HG03064 (cell line): ENCODE results near the gene KMT5B.

Source experiments
- ATAC-seq: cut with Tn5 transposase; IDR thresholded peaks from one replicate; pipeline ENCODE4 v1.9.1; 2021; ENCODE audit warnings: low read depth; ENCODE audit not compliant: unreplicated experiment

Gene KMT5B

GRCh38 chr11:68189082-68189481 lies 24.0 kb downstream of the KMT5B start:
- no peak for ATAC-seq

GRCh38 chr11:68186061-68186460 lies 27.0 kb downstream of the KMT5B start:
- no peak for ATAC-seq

DNA sequence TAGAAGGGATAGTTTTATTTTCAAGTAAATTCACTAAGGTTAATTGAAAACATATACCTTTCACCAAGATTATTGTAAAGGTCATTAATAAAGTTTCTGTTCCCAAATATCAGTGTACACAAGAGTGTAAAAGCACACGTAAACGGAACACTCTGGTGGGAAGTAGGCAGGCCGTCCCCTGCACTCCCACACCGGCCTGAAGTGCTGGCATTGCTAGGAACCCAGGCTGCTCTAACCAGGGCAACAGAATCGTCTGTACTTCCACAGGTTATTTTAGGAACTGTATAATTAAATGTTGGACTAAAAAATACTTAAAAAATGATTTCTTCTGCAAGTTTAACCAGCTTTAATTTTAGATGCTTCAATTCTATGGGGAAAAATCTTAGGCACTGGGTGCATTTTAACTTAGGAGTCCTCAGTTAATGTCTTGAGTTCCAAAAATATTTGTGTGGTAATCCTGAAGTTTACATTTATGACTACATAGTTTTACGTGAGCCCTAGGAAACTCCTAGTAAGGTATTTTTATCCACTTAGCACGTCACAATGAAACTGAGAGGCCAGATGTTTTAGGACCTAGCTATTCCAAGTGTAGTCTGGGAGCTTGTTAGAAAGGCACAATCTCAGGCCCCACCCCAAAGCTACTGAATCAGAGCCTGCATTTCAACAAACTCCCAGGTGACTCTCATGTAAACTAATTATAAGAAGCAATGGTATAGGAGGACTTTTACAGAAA lies 31.2 kb downstream of the KMT5B start:
- ATAC-seq, result no peak

DNA sequence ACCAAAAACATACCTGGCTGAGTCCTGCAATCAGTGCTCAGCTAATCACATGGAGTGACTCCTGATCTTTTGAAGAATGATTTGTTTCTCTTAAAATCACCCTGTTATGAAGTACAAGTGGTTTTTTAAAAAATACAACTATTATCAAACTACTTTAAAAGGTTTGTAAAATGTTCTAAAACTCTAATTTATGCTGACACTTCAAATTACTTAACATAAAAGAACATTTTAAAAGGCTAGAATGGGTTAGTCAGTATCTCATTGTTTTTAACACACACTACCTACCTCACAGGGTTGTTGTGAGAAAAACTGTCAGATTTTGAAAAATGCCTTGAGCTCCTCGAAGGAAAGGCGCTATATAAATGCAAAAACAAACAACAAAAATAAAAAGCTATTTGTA lies 33.2 kb downstream of the KMT5B start:
- no peak for ATAC-seq

GRCh38 chr11:68177877-68178276 lies 35.2 kb downstream of the KMT5B start:
- ATAC-seq, result no peak

DNA sequence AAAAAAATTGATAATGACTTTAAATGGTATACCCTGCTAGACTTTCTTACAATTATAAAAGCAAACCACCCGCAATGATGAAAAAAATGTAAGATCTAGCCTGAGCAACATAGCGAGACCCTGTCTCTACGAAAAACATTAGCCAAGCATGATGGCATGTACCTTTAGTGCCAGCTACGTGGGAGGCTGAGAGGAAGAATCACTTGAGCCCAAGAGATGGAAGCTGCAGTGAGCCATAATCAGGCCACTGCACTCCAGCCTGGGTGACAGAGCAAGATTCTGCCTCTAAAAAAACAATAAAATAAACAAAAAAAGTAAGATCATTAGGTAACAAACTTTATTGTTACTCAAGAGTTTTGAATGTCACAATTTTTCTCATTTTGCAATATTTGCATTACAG lies 39.2 kb downstream of the KMT5B start:
- no peak for ATAC-seq

- ATAC-seq, result no peak
These were observed 43.7 kb downstream of the KMT5B start for GRCh38 chr11:68169442-68169841.

DNA sequence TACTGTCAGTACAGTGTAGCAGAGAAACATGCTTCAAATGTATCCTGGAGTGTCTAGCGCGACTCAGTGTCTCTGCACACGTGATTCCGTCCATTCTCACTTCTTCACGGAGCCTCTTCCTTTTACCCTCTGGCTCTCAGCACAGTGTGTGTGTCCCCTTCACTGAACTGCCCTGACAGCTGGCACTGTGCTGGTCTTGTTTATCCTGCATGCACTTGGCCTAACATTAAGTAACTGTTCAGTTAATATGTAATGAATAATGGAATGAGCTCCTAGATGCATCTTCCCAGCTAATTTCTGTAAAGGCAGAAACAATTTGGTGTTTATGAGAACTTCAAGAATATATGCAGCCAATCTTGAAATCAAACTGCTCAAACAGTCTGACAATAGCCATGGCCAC lies 44.4 kb downstream of the KMT5B start:
- ATAC-seq, result no peak

DNA sequence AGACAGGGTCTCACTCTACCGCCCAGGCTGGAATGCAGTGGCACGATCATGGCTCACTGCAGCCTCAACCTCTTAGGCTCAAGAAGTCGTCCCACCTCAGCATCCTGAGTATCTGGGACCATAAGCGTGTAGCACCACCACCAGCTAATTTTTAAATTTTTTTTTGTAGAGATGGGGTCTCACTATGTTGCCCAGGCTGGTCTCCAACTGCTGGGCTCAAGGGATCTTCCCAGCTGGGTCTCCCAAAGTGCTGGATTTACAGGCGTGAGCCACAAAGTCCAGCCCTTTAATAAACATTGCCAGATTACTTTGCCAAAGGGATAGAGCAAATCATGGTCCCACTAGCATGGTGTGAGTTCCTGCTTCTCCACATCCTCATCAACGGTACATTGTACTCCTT lies 45.6 kb downstream of the KMT5B start:
- no peak for ATAC-seq

DNA sequence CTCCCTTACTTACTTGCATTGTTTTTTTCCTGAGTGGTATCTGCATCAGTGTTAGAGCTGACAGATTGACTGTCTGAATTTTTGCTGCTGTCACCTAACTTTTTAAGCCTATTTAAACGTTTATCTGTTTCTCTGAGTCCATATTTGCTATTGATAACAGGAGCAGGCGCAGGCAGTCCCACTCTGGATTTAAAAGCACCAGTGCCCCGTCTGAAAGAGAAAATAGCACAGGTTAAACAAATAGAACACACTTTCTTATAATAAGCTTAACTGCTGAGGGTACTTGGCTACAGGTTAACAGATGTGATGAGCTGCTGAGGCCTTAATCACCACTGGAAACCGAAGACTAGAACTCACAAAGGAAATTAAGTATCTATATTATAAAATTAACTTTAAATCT lies 46.1 kb downstream of the KMT5B start:
- ATAC-seq, result no peak

DNA sequence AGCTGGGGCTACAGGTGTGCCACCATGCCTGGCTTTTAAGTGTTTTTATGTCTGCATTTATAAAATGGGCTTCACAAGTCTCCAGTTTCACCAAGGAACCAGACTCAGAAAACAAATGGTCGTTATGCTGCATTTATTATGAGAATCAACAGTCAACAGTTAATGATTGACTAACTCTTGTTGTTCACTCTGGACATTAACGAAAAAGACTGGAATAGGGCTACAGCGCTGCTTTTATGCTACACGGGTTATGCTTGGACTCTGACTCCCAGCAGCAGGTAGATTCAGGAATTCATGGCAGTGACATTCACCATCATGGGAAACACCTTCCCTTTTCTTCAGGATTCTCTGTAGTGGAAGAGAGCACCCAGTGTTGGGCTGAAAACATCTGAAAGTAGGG lies 47.5 kb downstream of the KMT5B start:
- no peak for ATAC-seq

DNA sequence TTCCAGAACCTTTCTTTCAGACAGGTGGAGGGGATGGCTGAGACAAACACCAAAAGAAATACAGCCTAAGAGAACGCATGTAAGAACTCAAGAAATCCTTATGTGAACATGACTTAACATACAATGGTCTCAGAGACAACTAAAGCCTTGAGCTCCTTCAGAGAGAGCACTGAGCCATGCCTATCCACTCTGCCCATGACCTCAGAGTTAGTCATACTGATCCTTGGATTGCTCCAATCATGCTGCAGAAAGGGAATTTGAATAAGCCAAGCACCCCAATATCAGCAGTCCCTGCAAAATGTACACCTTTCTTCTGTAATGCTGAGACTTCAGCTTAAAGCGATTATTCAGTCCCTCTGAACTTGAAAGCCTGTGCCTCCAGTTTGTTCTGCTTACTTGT lies 48.7 kb downstream of the KMT5B start:
- ATAC-seq, result no peak

- no peak for ATAC-seq
These were observed 49.4 kb downstream of the KMT5B start for GRCh38 chr11:68163691-68164090.

- no peak for ATAC-seq
These were observed 52.9 kb downstream of the KMT5B start for GRCh38 chr11:68160100-68160695.

DNA sequence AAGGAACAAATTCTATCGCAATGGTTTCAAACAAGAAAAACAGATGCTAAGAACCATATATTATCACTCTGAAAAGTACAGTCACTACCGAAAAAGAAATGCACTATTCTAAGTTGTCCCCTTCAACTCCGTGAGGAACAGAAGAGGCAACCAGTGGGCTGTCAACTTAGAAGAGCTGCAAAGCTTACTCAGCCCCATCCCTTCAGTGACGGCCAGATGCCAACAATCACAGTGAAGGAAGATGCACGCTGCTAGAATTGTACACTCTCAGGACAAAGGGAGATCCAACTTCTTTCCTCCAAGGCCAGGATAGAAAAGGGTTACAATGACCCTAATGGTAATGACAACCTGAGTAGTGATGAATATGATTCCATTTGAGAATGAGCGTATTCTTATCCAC lies 53.4 kb downstream of the KMT5B start:
- no peak for ATAC-seq

DNA sequence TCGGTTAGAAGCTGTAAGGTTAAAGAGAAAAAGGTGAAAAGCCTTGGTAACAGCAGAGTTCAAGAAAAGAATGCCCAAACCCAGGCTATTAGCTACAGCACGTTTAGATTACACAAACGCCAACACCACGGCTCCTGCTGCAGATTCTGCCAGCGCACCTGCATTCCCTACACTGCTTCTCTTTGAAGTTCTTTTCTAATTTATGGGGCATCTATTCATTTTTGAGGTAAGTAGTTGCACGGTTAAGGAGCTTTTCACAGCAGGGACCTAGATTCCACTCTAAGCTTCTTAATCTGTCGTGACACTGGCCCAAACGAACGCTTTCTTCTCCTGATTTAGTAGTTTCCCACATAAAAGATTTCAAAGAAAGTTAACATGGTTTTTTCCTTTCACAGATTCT lies 53.9 kb downstream of the KMT5B start:
- ATAC-seq, result no peak

GRCh38 chr11:68158580-68158979 lies 54.5 kb downstream of the KMT5B start:
- no peak for ATAC-seq

GRCh38 chr11:68153742-68154141 lies 59.4 kb downstream of the KMT5B start:
- no peak for ATAC-seq

DNA sequence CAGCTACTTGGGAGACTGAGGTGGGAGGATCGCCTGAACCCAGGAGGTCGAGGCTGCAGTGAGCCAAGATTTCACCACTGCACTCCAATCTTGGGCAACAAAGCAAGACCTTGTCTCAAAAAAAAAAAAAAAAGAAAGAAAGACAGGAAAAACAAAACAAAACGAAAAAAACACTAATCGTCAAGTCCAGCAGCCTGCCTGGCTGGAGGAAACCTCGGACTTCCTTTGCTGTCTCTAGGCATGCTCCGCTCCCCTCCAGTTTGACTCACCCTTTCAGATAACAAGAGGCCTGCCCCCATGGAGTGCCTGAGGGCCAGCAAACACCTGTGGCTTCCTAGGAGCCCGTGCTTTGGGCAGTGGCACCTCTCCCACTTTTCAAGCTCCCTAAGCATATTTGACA lies 63.1 kb downstream of the KMT5B start:
- no peak for ATAC-seq

- no peak for ATAC-seq
These were observed 63.7 kb downstream of the KMT5B start for GRCh38 chr11:68149417-68149816.

DNA sequence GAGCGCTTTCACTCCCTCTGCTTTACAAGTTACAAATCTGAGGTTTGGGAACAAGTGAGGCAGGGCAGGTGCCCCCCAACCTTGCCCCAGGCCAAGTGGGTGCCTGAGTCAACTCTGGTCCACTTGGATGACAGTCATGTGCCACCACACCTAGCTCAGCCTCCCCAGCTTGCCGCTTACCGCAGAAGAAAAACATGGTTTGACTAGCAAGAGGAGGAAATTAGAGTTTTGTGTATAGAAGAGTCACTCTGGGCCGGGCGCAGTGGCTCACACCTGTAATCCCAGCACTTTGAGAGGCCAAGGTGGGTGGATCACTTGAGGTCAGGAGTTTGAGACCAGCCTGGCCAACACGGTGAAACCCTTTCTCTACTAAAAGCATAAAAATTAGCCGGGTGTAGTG lies 64.2 kb downstream of the KMT5B start:
- ATAC-seq, result no peak

- ATAC-seq, result no peak
These were observed 64.9 kb downstream of the KMT5B start for GRCh38 chr11:68148071-68148805.
